H1 (cell line): Measurements from ENCODE around the gene ELMO1. TPM values are rescaled to one million over a fixed set of nuclear protein-coding genes. Genes with fewer than 3 reads are reported as not detected.

Source experiments
- BCL11A ChIP-seq, 2 experiments: IDR thresholded peaks; one replicate each; pipeline ENCODE4 v1.6.1; 2011; ENCODE audit warnings: low read depth in 2 of 2, low read length in 2 of 2, mild to moderate bottlenecking in 2 of 2
- CREB1 ChIP-seq: IDR thresholded peaks from 2 replicates; pipeline ENCODE4 v1.6.1; 2012; ENCODE audit warnings: inconsistent platforms
- NRF1 ChIP-seq: IDR thresholded peaks from 2 replicates; pipeline ENCODE4 v1.6.1; 2011; ENCODE audit warnings: mild to moderate bottlenecking, low read depth, low read length, improper control_type of control experiment
- PHF8 ChIP-seq: fragments of 200-600 bp; sonication (generic); conservative IDR thresholded peaks from 2 replicates; pipeline ENCODE4 v1.7.1; 2012; ENCODE audit warnings: low read depth, mild to moderate bottlenecking, inconsistent platforms, low read length, moderate library complexity
- RNF2 ChIP-seq: fragments of 200-900, 300-1000 bp; sonication (generic); IDR thresholded peaks from 2 replicates; pipeline ENCODE4 v1.7.1; 2016; ENCODE audit warnings: borderline replicate concordance, low read depth, mild to moderate bottlenecking, antibody characterized with exemption, low read length; ENCODE audit not compliant: poor library complexity, severe bottlenecking; ENCODE audit errors: missing control alignments
- SAP30 ChIP-seq: fragments of 300-600 bp; sonication (generic); IDR thresholded peaks from 2 replicates; pipeline ENCODE4 v1.7.1; 2012; ENCODE audit warnings: low read length, moderate library complexity, mild to moderate bottlenecking, inconsistent platforms; ENCODE audit not compliant: insufficient read depth, insufficient replicate concordance
- polyA plus RNA-seq, 7 experiments: library from polyadenylated mRNA; depleted of rRNA in 3 of 7; stranded (reverse) in 5 of 7; unstranded in 2 of 7; fragments of >200 nt in 5 of 7; fragments of 200-250 nt in 2 of 7; gene quantifications; 1 replicate in 5 of 7; 2 replicates in 1 of 7; 4 replicates in 1 of 7; pipeline versions ENCODE4 v1.2.1 to v1.2.3, GENCODE V29; 2011 to 2013; ENCODE audit warnings: missing spikeins in 2 of 7, mixed read lengths in 2 of 7
- total RNA-seq: library from RNA; stranded (reverse); fragmentation: NEBNext Ultra II Directional; extraction: Animal tissue kit (Norgen Biotek cat#: 25700); gene quantifications from 2 replicates; pipeline ENCODE4 v1.2.1, GENCODE V29; 2021
- TF ChIP-seq, protein P1 (sequence below): fragments of 300-600 bp; sonication (generic); IDR thresholded peaks from 2 replicates; pipeline ENCODE4 v1.7.1; 2012; ENCODE audit warnings: low read length, moderate library complexity, mild to moderate bottlenecking, inconsistent platforms; ENCODE audit not compliant: insufficient replicate concordance
- TF ChIP-seq, protein P2 (sequence below): IDR thresholded peaks from 2 replicates; pipeline ENCODE4 v1.6.1; 2011; ENCODE audit warnings: low read depth, mild to moderate bottlenecking, low read length; ENCODE audit not compliant: insufficient read depth

ELMO1 gene
- total and polyA plus RNA-seq, 2 of the 8 experiments (the other 6 are each of a cell fraction or from before 2014, with no cell fraction given) = 18.4 to 21.0 TPM

DNA sequence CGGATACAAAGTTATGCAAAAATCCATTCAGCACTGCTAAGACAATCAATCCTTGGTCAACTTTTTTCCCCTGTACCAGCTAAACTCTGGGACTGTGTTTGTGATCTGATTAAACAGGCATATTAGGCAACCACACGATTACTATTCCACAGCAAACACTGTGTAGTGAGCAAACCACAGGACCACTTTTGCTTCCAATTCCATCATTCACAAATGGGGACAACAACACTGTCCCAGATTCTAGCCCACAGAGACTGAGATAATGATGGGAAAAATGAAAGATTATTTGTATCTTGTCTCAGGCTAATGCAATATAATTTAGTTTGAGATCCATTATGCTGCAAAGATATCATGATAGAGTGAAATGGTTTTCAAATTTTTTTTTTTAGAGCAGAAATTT, 560.7 kb downstream of the ELMO1 start (continued):
- TF ChIP-seq, protein P1, sequence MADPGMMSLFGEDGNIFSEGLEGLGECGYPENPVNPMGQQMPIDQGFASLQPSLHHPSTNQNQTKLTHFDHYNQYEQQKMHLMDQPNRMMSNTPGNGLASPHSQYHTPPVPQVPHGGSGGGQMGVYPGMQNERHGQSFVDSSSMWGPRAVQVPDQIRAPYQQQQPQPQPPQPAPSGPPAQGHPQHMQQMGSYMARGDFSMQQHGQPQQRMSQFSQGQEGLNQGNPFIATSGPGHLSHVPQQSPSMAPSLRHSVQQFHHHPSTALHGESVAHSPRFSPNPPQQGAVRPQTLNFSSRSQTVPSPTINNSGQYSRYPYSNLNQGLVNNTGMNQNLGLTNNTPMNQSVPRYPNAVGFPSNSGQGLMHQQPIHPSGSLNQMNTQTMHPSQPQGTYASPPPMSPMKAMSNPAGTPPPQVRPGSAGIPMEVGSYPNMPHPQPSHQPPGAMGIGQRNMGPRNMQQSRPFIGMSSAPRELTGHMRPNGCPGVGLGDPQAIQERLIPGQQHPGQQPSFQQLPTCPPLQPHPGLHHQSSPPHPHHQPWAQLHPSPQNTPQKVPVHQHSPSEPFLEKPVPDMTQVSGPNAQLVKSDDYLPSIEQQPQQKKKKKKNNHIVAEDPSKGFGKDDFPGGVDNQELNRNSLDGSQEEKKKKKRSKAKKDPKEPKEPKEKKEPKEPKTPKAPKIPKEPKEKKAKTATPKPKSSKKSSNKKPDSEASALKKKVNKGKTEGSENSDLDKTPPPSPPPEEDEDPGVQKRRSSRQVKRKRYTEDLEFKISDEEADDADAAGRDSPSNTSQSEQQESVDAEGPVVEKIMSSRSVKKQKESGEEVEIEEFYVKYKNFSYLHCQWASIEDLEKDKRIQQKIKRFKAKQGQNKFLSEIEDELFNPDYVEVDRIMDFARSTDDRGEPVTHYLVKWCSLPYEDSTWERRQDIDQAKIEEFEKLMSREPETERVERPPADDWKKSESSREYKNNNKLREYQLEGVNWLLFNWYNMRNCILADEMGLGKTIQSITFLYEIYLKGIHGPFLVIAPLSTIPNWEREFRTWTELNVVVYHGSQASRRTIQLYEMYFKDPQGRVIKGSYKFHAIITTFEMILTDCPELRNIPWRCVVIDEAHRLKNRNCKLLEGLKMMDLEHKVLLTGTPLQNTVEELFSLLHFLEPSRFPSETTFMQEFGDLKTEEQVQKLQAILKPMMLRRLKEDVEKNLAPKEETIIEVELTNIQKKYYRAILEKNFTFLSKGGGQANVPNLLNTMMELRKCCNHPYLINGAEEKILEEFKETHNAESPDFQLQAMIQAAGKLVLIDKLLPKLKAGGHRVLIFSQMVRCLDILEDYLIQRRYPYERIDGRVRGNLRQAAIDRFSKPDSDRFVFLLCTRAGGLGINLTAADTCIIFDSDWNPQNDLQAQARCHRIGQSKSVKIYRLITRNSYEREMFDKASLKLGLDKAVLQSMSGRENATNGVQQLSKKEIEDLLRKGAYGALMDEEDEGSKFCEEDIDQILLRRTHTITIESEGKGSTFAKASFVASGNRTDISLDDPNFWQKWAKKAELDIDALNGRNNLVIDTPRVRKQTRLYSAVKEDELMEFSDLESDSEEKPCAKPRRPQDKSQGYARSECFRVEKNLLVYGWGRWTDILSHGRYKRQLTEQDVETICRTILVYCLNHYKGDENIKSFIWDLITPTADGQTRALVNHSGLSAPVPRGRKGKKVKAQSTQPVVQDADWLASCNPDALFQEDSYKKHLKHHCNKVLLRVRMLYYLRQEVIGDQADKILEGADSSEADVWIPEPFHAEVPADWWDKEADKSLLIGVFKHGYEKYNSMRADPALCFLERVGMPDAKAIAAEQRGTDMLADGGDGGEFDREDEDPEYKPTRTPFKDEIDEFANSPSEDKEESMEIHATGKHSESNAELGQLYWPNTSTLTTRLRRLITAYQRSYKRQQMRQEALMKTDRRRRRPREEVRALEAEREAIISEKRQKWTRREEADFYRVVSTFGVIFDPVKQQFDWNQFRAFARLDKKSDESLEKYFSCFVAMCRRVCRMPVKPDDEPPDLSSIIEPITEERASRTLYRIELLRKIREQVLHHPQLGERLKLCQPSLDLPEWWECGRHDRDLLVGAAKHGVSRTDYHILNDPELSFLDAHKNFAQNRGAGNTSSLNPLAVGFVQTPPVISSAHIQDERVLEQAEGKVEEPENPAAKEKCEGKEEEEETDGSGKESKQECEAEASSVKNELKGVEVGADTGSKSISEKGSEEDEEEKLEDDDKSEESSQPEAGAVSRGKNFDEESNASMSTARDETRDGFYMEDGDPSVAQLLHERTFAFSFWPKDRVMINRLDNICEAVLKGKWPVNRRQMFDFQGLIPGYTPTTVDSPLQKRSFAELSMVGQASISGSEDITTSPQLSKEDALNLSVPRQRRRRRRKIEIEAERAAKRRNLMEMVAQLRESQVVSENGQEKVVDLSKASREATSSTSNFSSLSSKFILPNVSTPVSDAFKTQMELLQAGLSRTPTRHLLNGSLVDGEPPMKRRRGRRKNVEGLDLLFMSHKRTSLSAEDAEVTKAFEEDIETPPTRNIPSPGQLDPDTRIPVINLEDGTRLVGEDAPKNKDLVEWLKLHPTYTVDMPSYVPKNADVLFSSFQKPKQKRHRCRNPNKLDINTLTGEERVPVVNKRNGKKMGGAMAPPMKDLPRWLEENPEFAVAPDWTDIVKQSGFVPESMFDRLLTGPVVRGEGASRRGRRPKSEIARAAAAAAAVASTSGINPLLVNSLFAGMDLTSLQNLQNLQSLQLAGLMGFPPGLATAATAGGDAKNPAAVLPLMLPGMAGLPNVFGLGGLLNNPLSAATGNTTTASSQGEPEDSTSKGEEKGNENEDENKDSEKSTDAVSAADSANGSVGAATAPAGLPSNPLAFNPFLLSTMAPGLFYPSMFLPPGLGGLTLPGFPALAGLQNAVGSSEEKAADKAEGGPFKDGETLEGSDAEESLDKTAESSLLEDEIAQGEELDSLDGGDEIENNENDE = no peak
- TF ChIP-seq, protein P2, sequence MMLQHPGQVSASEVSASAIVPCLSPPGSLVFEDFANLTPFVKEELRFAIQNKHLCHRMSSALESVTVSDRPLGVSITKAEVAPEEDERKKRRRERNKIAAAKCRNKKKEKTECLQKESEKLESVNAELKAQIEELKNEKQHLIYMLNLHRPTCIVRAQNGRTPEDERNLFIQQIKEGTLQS = no peak
- TF ChIP-seq SAP30 (no peak), RNF2 (no peak), CREB1 (no peak), PHF8 (no peak), NRF1 (no peak), BCL11A (IDR thresholded peaks at IDR 0.05; ENCODE audit: low read depth in 2 of 2, low read length in 2 of 2) (no peak)
